GM18526 (cell line): ENCODE measurements around the gene PLAA.

Experiments
- POLR2A ChIP-seq: IDR thresholded peaks from 3 replicates; pipeline ENCODE4 v1.6.1; 2011; ENCODE audit not compliant: insufficient read length; ENCODE audit errors: extremely low read depth

PLAA gene

GRCh38 chr9:26946753-26947727 is at the start of gene PLAA:
Gene PLAA, minus strand, starts transcription at chr9:26947242. Its CDS starts 197 bp downstream, at chr9:26947045.
- TF ChIP-seq POLR2A, result peak; percentile 64

GRCh38 chr9:26995810-26996209 is 48.8 kb upstream of the PLAA start:
- TF ChIP-seq POLR2A, result no peak

GRCh38 chr9:26983340-26983739 is 36.3 kb upstream of the PLAA start:
- TF ChIP-seq POLR2A, result no peak

- TF ChIP-seq POLR2A, result no peak
Measured at GRCh38 chr9:26975728-26976707, 29.0 kb upstream of the PLAA start.

GRCh38 chr9:26974927-26975326 is 27.9 kb upstream of the PLAA start:
- no peak for TF ChIP-seq POLR2A

- no peak for TF ChIP-seq POLR2A
Measured at GRCh38 chr9:26973989-26974388, 26.9 kb upstream of the PLAA start.

- no peak for TF ChIP-seq POLR2A
Measured at GRCh38 chr9:26971721-26972120, 24.7 kb upstream of the PLAA start.

GRCh38 chr9:26956860-26957233 is 9.8 kb upstream of the PLAA start:
- no peak for TF ChIP-seq POLR2A

- peak; percentile 66 for TF ChIP-seq POLR2A
Measured at GRCh38 chr9:26955921-26956859, 9.1 kb upstream of the PLAA start, which contains the start of gene IFT74. Gene IFT74, plus strand, starts transcription at chr9:26956412. Its CDS starts 5,556 bp downstream, at chr9:26961968.

GRCh38 chr9:26955222-26955903 is 8.3 kb upstream of the PLAA start:
- no peak for TF ChIP-seq POLR2A

GRCh38 chr9:26954050-26954508 is 7.0 kb upstream of the PLAA start:
- no peak for TF ChIP-seq POLR2A

- no peak for TF ChIP-seq POLR2A
Measured at GRCh38 chr9:26951794-26952193, 4.8 kb upstream of the PLAA start.

- TF ChIP-seq POLR2A, result no peak
Measured at GRCh38 chr9:26950521-26950920, 3.5 kb upstream of the PLAA start.

- TF ChIP-seq POLR2A, result no peak
Measured at GRCh38 chr9:26949637-26950069, 2.6 kb upstream of the PLAA start.
